GM12801 (cell line): ENCODE data around the gene PDF.

Source experiments
- TF ChIP-seq, protein P1 (sequence below): IDR thresholded peaks from one replicate; pipeline ENCODE4 v1.5.1; 2011; ENCODE audit warnings: control low read depth; ENCODE audit not compliant: insufficient read length; ENCODE audit errors: extremely low read depth

The PDF gene

DNA sequence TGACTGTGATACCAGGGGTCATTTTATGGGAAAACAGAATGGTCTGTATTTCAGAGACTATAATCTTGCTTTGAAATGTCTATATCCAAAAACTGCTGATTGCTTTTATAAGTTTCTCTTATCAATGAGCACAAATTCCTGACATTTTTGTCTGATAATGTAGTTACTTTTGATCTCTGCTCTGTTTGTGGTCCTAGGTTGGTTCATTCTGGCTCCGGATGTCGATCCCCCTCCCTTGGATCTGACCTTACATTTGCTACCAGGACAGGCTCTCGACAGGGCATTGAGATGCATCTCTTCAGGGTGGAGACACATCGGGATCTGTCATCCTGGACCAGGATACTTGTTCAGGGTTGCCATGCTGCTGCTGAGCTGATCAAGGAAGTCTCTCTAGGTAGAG lies 46.5 kb downstream of the PDF start:
- TF ChIP-seq, protein P1, sequence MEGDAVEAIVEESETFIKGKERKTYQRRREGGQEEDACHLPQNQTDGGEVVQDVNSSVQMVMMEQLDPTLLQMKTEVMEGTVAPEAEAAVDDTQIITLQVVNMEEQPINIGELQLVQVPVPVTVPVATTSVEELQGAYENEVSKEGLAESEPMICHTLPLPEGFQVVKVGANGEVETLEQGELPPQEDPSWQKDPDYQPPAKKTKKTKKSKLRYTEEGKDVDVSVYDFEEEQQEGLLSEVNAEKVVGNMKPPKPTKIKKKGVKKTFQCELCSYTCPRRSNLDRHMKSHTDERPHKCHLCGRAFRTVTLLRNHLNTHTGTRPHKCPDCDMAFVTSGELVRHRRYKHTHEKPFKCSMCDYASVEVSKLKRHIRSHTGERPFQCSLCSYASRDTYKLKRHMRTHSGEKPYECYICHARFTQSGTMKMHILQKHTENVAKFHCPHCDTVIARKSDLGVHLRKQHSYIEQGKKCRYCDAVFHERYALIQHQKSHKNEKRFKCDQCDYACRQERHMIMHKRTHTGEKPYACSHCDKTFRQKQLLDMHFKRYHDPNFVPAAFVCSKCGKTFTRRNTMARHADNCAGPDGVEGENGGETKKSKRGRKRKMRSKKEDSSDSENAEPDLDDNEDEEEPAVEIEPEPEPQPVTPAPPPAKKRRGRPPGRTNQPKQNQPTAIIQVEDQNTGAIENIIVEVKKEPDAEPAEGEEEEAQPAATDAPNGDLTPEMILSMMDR = no peak

- TF ChIP-seq, protein P1 = no peak
Observed at GRCh38 chr16:69277413-69277812, 53.0 kb downstream of the PDF start.
